Endothelial cell of hepatic sinusoid (primary cell): ENCODE results near the gene CARD19.

Source experiments
- in situ Hi-C: cut with HindIII; loops from 2 replicates; pipeline ENCODE4 v1.10.0; 2017; ENCODE audit warnings: low sequenced_read_pairs

Gene CARD19

GRCh38 chr9:93086447-93087224 is 9.4 kb upstream of the CARD19 start:
- in situ Hi-C loops = no loop called here

GRCh38 chr9:93087971-93088655 is 7.9 kb upstream of the CARD19 start:
- in situ Hi-C loops = no loop called here

GRCh38 chr9:93088656-93089015 is 7.4 kb upstream of the CARD19 start:
- in situ Hi-C loops = no loop called here

- in situ Hi-C loops = no loop called here
Measured at GRCh38 chr9:93089024-93089423, 7.0 kb upstream of the CARD19 start.

- in situ Hi-C loops = no loop called here
Measured at GRCh38 chr9:93089481-93089991, 6.5 kb upstream of the CARD19 start.

- in situ Hi-C loops = no loop called here
Measured at GRCh38 chr9:93090091-93090655, 5.8 kb upstream of the CARD19 start.

- in situ Hi-C loops = no loop called here
Measured at GRCh38 chr9:93091056-93091452, 5.0 kb upstream of the CARD19 start.

- in situ Hi-C loops = no loop called here
Measured at GRCh38 chr9:93091453-93092081, 4.5 kb upstream of the CARD19 start.

GRCh38 chr9:93092251-93092991 is 3.6 kb upstream of the CARD19 start:
- in situ Hi-C loops = no loop called here

- in situ Hi-C loops = no loop called here
Measured at GRCh38 chr9:93093127-93093876, 2.7 kb upstream of the CARD19 start.

GRCh38 chr9:93093877-93094657 is 1.9 kb upstream of the CARD19 start:
- in situ Hi-C loops = no loop called here

- in situ Hi-C loops = no loop called here
Measured at GRCh38 chr9:93094658-93095204, 1.3 kb upstream of the CARD19 start.

GRCh38 chr9:93095205-93096130 is 549 bp upstream of the CARD19 start:
- in situ Hi-C loops = no loop called here

- in situ Hi-C loops = no loop called here
Measured at GRCh38 chr9:93096811-93097382, 880 bp downstream of the CARD19 start.

- in situ Hi-C loops = no loop called here
Measured at GRCh38 chr9:93097511-93098201, 1.6 kb downstream of the CARD19 start.

GRCh38 chr9:93098236-93098946 is 2.4 kb downstream of the CARD19 start:
- in situ Hi-C loops = no loop called here
